GM19324 (cell line): Measurements from ENCODE around the gene SBDS.
"Not testable (repeated sequence)": the region's sequence is repeated elsewhere in the genome, so short reads cannot be mapped to it uniquely, and the experiment has no call there.

Source experiments
- ATAC-seq: cut with Tn5 transposase; IDR thresholded peaks from one replicate; pipeline ENCODE4 v1.9.1; 2021; ENCODE audit warnings: mild to moderate bottlenecking, moderate library complexity; ENCODE audit not compliant: unreplicated experiment, low FRiP score

Gene SBDS

DNA sequence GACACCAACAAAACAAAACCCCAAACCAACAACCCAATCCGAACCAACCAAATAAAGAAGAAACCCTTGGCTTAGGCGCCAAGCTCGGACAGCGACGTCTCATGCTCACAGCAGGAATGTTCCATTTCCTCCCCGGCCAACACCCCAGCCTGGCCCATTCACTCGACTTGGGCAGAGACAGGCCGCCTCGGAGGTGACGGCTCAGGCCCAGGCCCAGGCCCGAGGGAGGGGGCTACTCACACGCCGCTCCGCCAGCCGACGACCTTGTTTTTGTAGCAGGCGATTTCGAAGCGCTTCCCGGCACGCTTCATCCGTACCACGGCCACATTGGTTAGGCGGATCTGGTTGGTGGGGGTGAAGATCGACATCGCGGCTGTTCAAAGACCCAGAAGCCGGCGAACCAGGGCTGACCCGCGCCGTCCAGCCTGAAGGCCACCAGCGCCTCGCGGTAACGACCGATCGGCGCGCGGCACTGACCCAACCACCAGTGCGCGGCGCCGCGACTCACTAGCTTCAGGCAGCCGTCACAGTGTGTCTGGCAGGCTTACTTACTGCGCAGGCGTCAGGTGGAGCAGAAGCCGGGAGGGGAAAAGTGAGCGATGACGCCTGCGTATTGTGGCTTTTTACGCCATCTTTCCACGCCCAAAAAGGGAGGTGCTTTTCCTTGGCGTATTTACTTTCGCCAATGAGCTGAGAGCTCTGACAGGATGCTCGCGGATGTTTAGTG is at the start of gene SBDS:
Gene SBDS (minus strand): TSS at position 537 of the 727 bp plus-strand sequence. CDS start 169 bp downstream, at position 368.
- peak; percentile 73 for ATAC-seq

DNA sequence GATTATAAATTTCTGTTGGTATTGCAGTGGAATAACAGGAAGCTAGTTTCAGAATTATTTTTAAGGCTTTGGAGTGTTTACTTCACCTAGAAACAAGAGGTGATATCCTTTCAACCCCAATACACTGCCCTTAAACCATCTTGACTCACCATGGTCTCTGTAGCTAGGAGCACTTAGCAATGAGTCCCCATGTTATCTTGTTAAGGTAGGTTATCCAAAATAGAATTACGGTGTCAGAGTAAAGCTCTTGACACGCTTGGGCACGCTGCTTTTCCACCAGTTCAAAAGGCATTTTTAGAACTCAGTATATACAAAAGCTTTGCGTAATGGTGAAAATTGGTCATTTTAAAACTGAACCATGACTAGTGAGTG is 48.2 kb upstream of the SBDS start:
- not testable (repeated sequence) for ATAC-seq

DNA sequence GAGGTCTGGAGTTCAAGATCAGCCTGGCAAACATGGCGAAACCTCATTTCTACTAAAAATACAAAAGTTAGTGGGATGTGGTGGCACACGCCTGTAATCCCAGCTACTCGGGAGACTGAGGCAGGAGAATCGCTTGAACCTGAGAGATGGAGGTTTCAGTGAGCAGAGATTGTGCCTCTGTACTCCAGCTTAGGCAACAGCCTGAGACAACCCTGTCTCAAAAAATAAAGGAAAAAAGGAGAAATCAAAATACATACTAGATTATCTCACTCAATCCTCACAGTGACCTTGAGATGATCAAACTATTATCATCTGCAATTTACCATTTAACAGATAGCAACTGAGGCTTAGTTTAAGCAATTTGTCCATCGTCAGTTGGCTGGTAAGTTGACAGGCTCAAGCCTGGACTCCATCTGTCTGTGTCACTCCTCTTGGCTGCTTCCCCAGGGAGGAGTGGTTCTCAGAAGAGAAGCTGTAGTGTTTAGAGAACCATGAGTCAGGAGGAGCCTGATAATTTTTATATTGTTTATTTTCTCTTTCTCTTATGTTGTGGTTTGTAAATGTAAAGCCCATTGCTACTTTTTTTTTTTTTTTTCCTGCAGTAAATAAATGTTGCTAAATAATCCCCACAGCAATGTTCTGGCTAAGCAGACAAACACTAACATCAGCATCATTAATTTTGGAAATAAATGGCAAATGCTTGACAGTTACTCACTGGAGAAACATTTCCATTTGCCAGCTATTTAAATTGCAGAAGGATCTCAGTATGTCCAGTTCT is 47.6 kb upstream of the SBDS start:
- ATAC-seq = not testable (repeated sequence)

DNA sequence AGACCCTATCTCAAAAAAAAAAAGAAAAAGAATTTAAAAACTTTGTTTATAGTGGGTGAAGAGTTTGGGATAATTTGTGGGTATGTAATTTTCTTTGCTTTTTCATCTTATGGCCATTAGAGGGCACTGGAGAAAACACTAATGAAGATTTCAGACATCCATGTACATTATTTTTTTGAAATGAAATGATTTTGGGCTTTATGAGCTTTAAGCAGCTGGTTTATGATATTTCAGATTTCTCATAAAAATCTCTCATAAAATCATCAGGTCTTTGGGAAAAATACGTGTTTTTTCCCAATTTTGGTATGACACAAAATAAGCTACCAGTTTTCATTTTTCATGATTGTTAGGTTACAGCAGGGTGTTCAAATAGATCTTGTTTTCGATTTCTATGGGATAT is 45.4 kb upstream of the SBDS start:
- not testable (repeated sequence) for ATAC-seq

DNA sequence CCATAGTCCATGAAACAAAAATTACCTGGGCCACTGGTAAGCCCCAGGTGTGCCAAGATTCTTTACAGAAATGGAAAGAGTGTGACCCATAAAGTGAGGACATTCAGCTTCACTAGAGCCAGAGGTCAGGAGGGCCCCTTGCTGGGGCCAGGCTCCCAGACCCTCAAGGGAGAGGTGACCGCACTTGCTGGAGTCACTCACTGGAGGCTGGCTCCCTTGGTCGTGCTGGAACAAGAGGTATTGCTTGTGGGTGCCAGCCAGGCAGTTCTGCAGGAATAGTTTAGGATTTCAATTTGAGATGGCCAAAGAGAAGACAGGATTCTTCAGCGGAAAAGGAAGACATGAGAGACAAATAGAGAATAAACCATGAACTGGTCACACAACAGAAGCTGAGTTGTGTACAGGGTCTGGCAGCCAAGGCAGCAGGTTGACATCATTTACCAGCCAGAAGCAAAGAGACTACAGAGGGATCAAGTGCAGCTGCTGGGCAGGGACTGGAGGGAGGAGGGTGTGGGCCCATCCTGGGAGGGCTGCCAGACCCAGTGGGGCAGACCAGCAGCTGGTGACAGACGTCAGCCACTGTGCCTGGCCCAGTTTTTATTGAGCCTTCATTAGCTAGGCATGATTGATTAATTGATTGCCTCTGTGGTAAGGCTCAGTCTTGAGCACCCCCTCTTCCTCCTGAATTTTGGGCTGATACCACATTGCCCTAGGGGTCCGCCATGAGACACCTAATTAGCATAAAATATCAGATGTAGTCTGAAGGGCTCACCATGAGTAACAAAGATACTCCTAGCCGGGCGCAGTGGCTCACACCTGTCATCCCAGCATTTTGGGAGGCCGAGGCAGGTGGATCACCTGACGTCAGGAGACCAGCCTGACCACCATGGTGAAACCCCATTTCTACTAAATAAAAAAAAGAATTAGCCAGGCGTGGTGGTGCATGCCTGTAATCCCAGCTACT is 41.3 kb upstream of the SBDS start:
- ATAC-seq = not testable (repeated sequence)

DNA sequence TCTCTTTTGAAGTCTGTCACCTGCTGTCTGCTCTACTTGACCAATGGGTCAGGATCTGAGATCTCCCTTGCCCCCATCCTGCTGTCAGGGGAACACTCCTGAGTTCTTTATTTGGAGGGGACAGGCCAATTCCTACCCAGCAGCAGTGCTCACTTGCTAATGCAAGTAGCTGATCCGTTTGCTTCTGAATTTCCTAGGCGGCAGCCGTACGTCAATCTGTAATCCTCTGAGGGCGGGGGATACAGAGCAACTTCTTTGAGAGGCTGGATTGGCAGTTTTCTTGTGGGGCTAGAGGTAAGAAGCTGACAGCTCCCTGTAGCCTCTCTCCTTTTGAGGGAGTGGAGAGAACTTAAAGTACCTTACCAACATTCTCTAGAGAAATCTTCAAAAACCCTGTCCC is 37.9 kb upstream of the SBDS start:
- ATAC-seq = no peak

DNA sequence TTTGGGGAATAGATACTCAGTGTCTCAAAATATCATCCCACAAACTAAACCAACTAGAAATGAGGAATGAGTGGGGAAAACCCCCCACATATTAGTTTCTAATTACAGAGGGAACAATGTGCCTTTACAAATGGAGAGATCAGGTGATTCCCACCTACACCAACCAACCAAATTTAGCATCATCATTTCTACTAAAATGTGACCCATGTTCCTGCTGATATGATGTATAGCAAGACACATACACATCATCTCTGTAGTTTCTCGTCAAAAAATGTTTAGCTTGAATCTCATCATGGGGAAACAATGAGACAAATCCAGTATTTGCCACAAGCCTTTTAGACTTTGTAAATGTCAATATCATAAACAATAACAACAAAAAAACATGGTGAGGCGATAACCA is 36.3 kb upstream of the SBDS start:
- not testable (repeated sequence) for ATAC-seq

DNA sequence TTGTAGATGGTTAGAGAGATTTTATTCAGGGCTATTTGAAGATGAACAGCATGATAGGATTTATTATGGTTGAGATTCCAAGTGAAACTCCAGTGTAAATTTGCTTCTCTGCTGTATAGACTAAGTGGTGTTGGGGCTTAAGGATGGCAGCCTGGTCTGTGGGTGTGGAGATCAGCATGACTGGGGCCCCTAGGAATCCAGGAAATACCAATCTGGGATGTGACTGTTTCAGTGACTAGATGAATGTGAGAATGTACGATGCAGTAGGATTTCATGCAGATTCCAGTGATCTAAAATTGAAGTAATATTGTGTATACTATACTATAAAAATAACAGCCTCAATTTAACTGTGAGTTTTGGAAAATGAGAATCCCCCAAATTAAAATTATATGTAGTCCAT is 30.1 kb upstream of the SBDS start:
- ATAC-seq = not testable (repeated sequence)

DNA sequence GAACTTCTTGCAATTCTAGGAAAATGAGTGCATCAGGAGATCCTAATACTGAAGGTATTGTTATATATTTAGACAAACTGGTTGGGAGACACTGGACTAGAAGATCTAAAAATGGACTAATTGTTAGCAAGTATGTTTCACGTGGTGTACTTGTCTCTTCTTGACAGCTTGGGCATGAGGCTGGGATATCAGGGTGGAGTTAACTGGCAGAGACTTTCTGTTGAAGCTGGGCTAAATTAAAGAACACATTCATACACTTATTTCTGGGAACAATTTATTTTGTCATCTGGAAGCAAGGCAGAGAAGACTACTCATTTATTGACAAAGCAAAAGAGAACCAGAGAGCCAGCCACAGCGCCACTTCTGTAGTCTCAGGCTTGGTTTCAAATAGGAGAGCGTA is 27.1 kb upstream of the SBDS start:
- ATAC-seq = no peak

DNA sequence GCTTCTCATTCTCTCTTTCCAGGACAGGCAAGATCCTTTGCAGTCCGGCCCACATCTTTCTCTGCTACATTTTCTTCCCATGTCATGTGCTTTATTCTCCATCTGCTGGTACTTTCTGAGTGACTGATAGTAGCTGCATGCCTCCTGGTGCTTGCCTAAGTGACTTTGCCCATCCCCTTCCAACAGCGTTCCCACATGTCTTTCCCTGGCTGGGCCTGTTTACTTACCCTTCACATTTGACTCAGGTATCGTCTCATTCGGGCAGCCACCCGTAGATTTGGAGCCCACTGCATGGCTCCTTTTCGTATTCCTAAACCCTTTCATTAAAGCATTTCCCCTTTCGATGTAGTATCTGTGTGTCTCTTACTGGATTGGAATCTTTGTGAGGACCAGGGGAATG is 25.9 kb upstream of the SBDS start:
- no peak for ATAC-seq

DNA sequence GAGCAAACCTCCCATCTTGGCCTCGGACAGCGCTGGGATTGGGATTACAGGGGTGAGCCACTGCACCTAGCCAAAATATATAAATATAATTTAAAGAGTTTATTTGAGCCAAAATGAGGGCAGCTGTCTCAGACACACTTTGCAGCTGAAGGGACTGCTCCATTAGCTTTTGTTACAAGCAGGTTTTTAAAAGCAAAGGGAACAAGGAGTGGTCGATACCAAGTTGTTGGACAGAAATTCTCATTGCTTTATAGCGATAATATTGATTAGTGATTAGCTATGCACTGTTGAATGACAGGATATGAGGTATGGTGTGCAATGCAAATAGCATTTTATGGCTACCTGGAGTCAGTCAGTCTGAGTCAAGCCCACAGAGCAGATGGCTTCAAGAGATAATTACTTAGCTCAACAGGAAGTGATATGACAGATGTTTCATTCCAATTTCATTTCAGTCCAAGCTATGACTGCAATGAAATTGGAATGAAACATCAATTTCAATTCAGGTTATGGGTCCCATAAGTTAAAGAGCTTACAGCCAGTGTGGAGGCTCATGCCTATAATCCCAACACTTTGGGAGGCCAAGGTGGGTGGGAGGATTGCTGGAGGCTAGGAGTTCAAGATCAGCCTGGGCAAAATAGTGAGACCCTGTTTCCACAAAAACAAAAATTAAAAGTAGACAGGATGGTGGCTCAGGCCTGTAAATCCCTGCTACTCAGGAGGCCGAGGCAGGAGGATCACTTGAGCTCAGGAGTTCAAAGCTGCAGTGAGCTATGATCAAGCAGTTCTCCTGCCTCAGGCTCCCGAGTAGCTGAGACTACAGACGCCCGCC is 24.4 kb upstream of the SBDS start:
- ATAC-seq = no peak

DNA sequence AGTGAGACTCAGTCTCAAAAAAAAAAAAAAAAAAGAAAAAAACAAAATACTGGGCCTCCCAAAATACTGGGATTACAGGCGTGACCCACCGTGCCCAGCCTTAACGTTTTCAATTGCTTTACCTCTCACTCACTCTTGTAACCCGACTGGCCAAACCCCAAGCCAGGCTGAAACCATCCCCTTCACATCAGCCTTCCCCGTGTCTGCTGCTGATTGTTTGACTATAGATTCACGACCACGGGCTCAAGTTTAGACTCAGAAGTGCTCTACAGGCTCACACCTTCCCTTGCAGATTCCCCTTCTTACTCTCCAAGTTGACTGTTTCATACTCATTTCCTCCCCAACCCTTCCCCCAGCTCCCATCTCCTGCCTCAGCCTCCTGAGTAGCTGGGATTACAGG is 23.6 kb upstream of the SBDS start:
- no peak for ATAC-seq

DNA sequence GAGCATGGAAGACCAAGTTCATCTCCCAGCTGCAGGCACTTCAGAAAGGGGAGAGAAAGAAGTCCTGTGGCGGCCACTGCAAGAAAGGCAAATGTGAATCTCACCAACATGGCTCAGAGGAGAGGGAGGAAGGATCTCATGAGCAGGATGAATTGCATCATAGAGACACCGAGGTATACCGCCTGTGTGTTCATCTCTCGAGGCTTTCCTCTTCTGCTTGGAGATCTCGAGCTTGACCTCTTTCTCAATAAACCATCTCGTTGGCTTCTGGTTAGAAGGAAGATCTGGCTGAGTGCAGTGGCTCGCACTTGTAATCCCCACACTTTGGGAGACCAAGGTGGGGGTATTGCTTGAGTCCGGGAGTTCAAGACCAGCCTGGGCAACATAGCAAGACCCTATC is 22.6 kb upstream of the SBDS start:
- not testable (repeated sequence) for ATAC-seq

DNA sequence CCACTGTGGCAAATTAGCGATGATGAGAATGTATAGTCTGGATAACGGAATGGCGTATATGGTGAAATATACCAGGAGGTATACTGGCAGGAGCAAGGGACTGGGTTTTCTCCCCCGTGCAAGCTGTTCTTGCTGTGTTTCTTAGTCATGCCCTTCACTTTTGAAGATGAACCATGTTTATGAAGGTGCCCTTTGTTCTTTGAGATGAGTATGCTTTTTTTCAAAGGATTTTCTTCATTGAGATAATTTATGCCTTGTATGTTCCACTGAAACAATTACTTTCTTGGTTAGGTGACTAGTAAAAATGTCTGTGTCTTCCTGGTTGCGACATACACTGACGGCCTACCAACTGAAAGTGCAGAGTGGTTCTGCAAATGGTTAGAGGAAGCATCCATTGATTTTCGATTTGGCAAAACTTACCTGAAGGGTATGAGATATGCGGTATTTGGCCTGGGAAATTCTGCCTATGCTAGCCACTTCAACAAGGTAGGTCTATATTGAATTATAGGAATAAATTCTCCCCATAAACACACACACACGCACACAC is 18.8 kb upstream of the SBDS start:
- not testable (repeated sequence) for ATAC-seq

DNA sequence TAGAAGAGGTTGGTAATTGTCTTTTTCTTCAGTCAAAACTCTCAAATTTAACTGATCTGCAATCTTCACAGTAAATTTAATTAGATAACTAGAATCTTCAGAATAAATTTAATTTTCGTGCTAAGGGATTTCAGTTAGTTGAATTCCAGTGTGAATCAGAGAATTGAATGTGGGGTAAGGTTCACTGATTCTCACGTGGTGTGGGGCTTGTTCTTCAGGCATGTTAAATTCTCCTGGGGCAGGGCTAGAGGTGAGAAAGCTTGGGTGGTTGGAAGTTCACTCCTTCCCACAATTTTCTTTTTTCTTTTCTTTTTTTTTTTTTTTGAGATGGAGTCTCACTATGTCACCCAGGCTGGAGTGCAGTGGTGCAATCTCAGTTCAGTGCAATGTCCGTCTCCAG is 14.3 kb upstream of the SBDS start:
- not testable (repeated sequence) for ATAC-seq

DNA sequence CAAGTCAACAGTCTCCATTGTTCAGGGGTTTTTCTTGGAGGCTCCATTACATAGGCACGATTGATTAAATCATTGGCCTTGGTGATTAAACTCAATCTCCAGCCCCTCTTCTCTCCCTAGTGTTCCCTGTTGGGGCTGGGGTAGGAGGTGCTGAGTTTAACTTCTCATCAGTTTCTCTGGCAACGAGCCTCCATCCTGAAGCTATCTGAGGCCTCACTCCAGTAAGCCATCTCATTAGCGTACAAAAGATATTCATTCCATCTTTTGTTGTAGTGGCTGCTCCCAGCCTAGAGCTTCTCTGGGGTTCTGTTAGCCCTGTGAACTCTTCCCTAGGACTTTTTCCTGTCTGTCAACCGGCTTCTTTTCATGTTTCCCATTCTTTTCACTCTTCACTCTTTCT is 12.9 kb upstream of the SBDS start:
- ATAC-seq = no peak

DNA sequence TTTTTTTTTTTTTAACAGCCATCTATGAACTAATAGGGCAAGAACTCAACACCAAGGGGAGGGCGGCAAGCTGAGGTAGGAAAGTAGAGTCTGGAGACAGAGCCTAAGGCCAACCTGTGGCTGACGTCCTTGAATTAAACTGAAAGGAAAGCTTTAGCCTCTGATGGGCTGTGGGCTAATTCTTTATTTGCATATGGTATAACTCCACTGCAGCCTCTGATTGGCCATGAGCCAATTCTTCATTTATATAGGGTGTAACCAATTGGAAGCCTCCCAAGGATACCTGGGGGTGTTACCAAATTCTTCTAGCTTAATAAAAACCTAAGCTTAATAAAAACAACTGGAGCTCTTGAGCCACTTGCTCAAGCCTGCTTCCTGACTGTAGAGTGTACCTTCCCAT is 11.6 kb upstream of the SBDS start:
- ATAC-seq = no peak

DNA sequence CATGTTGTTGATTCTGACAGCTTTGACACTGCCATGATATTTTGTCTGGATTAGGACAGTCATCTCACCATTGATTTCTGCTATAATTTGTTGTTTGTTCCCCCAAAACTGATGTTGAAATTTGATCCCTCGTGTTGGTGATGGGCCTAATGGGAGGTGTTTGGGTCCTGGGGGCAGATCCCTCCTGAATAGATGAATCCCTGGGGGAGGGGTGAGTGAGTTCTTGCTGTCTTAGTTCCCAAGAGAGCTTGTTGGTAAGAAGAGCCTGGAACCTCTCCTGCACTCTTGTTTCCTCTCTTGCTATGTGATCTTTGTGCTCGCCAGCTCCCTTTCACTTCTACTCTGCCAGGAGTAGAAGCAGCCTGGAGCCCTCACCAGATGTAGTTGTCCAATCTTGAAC is 8.8 kb upstream of the SBDS start:
- not testable (repeated sequence) for ATAC-seq

DNA sequence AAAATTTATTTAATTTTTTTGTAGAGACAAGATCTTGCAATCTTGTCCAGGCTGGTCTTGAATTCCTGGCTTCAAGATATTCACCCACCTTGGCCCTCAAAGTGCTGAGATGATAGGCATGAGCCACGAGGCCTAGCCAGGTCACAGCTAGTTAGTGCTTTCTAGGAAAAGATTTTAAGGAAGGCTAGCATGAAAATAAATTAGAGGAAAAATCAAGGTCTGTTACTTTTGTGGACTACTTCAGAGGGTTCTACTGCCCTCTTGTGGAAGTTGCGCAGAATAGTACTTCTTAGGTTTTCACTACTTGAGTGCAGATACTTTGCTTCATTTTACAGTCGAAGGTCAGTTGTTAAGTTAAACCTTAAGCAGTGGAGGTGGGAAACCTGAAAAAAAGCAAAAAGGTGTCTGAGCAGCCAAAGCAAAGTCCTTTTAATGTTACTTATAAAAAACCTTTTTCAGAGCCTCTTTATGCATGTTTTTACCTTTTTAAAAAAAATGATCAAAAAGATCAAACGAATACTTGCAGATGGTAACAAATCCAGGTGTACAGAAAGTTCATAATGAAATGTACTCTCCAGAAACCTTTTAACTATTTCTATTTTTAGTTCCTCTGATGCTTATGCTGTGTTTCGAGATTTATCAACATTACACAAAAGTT is 5.3 kb upstream of the SBDS start:
- not testable (repeated sequence) for ATAC-seq
